Hematopoietic multipotent progenitor cell (in vitro differentiated cells): Measurements from ENCODE around the gene HOXB2. TPM values are rescaled to one million over a fixed set of nuclear protein-coding genes. Genes with fewer than 3 reads are reported as not detected.

Experiments
- DNase-seq, 3 donors: peaks; one replicate each; pipeline ENCODE4 v3.0.0-alpha.2; 2011 to 2015; ENCODE audit warnings: low read depth in 2 of 3, low spot score in 2 of 3
- total RNA-seq: library from RNA; depleted of rRNA; stranded (reverse); fragments of >200 nt; gene quantifications from one replicate; pipeline ENCODE4 v1.2.3, GENCODE V29; 2012

HOXB2 gene
- total RNA-seq, 1 donor: 10.8 TPM

- no peak for DNase-seq
Measured at GRCh38 chr17:48579760-48580554, 35.0 kb upstream of the HOXB2 start.

- no peak for DNase-seq
Measured at GRCh38 chr17:48579471-48579759, 34.5 kb upstream of the HOXB2 start.

GRCh38 chr17:48578616-48579470 is 33.9 kb upstream of the HOXB2 start:
- DNase-seq: peak in 1 of 3 donors; percentile 72

- DNase-seq: peak in 2 of 3 donors; percentile 73 to 80
Measured at GRCh38 chr17:48577946-48578615, 33.2 kb upstream of the HOXB2 start, which contains the start of gene HOXB4. TSS of gene HOXB4 (minus strand) at chr17:48578350. CDS start at chr17:48578319, 31 bp downstream.

GRCh38 chr17:48577330-48577945 is 32.5 kb upstream of the HOXB2 start:
- no peak for DNase-seq

- no peak for DNase-seq
Measured at GRCh38 chr17:48576479-48577309, 31.8 kb upstream of the HOXB2 start.

- DNase-seq: no peak
Measured at GRCh38 chr17:48575673-48576478, 31.0 kb upstream of the HOXB2 start.

- no peak for DNase-seq
Measured at GRCh38 chr17:48575066-48575582, 30.2 kb upstream of the HOXB2 start.

- no peak for DNase-seq
Measured at GRCh38 chr17:48574505-48575065, 29.7 kb upstream of the HOXB2 start.

- DNase-seq: no peak
Measured at GRCh38 chr17:48571826-48572417, 27.0 kb upstream of the HOXB2 start.

- no peak for DNase-seq
Measured at GRCh38 chr17:48571024-48571818, 26.3 kb upstream of the HOXB2 start.

- DNase-seq: no peak
Measured at GRCh38 chr17:48570325-48571023, 25.6 kb upstream of the HOXB2 start.

GRCh38 chr17:48569674-48570324 is 24.9 kb upstream of the HOXB2 start:
- DNase-seq: no peak

GRCh38 chr17:48569240-48569582 is 24.3 kb upstream of the HOXB2 start:
- DNase-seq: no peak

GRCh38 chr17:48568499-48569239 is 23.8 kb upstream of the HOXB2 start:
- no peak for DNase-seq
